GM10847 (cell line): Measurements from ENCODE around the gene ICE2.

Experiments used
- POLR2A ChIP-seq: IDR thresholded peaks from 2 replicates; pipeline ENCODE4 v1.6.1; 2011; ENCODE audit not compliant: insufficient read length; ENCODE audit errors: extremely low read depth

The ICE2 gene

DNA sequence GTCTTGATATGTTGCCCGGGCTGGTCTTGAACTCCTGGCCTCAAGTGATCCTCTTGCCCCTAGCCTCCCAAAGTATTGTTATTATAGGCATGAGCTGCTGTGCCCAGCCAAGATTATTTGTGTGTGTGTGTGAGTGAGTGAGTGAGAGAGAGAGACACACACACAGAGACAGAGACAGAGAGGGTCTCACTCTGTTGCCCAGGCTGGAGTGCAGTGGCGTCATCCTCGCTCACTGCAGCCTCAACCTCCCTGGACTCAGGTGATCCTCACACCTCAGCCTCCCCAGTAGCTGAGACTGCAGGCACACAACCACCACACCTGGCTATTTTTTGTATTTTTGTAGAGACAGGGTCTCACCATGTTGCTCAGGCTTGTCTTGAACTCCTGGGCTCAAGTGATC lies 5.8 kb downstream of the ICE2 start:
- no peak for TF ChIP-seq POLR2A

DNA sequence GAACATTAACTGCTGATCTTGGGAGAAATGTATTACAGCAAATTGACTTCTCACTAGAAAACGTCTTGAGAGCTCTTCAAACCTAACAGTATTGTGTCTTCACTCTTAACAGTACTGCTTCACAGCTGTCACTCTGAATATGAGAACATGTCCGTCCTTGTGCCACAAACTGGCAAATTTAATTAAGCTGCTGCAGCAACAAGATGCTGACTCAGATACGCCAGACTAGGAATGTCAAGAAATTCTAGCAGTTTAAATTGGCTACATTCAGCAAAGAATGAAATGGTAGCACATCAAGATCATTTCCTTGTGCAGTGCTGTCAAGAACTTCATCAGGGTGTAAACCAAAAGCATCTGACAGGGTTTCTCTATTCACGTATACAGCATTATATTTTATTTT lies 7.6 kb downstream of the ICE2 start:
- no peak for TF ChIP-seq POLR2A

DNA sequence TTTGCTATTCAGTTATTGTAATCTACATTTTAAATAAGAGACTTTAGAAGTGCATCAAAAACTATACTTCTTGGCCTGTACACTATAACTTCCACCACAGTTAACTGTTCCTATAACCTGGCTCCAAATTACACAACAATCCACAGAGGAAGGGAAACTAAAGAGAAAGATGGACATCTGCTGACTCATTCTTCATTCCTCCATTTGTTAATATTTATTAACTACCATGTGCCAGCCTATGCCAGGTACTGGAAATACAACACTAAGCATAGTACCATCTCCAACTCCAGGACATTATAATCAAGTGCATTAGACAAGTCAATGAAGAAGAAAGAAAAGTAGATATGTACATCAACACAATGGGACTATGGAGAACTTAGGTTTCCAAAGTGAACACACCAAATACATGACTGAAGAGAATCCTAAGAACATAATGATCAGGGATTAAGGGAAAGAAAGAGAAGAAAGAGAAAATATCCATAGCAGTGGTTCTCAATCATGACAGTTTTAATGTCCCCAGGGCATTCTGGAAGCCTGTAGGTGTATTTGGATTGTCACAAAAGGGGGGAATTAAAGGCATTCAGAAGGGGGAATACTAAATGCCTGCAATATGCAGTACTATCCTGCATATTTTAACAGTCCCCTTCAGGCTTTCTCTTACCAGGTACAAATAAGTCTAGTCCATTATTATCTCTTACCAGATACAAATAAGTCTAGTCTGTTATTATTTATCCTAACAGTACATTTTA lies 8.9 kb downstream of the ICE2 start:
- no peak for TF ChIP-seq POLR2A

DNA sequence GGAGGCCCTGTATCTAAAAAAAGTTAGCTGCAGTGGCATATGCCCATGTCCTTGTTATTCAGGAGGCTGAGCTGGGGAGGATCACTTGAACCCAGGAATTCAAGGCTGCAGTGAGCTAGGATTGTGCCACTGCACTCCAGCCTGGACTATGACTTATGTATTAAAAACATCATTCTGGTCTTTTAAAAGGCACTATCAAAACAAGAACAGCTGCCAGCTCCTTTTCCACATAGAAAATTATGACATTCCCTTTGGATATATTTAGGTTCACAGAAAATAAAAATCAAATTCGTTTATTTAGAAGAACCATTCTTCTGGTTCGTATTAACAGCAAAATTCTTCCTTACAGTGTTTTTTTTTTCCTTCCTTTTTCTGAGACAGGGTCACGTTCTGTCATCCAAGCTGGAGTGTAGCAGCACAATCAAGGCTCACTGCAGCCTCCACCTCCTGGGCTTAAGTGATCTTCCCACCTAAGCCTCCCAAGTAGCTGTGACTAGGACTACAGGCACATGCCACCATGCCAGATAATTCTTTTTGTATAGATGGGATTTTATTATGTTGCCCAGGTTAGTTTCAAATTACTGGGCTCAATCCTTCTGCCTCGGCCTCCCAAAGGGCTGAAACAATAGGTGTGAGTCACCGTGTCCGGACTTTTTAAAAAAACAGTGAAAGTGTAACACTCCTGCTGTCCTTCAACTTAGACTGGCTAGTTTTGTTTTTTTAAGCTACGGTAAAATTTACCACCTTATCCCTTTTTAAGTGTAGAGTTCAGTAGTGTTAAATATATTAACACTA lies 13.9 kb downstream of the ICE2 start:
- no peak for TF ChIP-seq POLR2A

DNA sequence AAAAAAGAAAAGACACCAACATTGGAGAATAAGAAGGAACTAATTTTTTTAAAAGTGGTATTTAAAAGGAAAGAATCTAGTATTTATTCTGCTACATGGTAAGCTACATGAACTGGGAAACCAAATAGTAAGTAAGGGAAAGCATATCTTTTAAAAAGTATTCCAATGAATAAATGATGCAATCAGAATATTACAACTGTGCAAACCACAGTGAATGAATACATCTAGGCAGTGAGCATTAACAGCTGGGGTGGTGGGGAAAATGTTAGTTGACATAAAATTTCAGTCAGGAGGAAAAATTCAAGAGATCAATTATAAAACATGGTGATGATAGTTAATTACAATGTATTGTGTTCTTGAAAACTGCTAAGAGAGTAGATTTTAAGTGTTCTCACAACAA lies 16.9 kb downstream of the ICE2 start:
- no peak for TF ChIP-seq POLR2A

DNA sequence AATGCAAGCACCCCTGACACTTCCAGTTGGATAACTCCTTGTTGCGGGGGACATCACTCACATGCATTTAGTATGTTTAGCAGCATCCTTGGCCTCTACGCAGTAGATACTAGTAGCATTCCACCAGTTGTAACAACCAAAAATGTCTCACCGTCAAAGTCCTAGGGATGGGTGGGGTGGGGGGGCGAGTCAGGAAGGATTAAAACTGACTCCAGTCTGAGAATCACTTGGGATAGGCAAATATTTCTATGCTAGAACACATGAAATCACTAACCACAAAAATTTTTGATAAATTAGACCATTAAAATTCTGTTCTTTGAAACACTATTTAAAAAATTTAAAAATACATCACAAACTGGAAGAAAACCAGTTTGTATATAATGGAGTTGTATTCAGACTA lies 18.0 kb downstream of the ICE2 start:
- TF ChIP-seq POLR2A: no peak

DNA sequence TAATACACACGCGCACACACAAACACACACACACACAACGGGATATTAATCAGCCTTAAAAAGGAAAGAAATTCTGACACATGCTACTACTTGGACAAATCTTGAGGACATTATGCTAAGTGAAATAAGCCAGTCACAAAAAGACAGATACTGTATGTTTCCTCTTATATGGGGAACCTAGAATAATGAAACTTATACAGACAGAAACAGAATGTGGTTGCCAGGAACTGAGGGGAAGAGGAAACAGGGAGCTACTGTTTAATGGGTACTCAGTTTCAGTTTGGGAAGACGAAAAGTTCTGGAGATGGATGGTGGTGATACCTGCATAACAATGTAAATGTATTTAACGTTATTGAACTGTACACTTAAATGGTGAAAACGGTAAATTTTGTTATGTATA lies 20.2 kb downstream of the ICE2 start:
- no peak for TF ChIP-seq POLR2A

DNA sequence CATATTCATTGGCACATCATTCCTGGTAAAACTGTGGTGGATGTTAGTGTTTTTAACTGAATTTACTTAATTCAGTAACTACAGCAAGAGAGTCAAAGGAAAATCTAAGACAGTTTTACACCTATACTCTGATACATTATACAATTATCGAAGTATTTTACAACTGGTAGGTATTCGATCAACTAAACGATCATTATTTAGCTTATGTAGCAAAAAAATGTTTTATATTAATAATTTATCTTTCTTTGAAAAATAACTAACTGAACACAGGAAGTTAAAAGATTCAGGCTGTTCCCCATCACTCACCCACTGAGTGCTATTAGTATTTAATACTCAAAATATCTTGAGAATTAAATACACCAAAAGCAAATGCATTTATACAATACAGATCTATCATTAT lies 21.0 kb downstream of the ICE2 start:
- no peak for TF ChIP-seq POLR2A

DNA sequence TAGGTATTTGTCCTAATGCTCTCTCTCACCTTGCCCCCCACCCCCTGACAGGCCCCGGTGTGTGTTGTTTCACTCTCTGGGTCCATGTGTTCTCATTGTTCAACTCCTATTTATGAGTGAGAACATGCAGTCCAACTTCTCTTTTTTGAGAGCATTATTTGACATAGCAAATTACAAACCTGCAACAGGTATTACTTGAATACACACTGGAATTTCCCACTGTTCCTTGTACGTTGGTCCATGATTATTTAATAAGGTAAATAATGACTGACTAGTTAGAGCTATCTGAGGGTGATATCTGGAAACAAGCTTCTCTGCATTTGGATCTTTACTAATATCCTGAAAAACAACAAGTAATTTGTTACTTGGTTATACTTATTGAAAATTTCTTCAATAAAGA lies 24.1 kb downstream of the ICE2 start:
- TF ChIP-seq POLR2A: no peak

DNA sequence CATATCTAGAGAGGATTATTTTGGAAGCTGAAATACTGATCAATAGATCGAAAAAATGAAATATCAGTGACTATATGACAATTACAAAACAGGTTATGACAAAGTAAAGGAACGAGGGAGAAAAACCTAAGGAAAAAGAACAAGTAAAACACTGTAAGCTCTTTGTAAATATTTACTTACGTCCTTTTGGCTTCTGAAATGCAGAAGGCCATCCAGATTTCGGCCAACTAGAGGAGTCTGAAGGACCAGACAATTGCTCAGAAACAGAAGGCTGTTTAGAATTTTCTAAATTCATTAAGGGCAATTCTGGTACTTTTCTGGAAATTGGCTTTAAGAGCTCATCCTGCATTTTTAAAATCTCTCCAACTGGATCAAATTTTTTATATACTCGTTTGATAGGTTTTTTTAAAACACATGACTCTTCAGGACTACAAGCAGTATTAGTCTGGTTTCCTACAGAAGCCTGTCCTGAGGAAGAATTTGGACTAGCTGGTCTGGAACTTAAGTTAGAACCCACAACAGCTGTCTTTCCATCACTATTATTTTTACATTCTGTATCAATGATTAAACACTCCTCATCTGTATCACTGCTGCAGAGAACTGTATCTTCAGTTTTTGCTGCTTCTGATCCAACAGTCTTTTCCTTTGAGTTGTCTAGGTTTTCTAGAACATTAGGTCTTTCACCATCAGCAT lies 30.1 kb downstream of the ICE2 start:
- TF ChIP-seq POLR2A: no peak

DNA sequence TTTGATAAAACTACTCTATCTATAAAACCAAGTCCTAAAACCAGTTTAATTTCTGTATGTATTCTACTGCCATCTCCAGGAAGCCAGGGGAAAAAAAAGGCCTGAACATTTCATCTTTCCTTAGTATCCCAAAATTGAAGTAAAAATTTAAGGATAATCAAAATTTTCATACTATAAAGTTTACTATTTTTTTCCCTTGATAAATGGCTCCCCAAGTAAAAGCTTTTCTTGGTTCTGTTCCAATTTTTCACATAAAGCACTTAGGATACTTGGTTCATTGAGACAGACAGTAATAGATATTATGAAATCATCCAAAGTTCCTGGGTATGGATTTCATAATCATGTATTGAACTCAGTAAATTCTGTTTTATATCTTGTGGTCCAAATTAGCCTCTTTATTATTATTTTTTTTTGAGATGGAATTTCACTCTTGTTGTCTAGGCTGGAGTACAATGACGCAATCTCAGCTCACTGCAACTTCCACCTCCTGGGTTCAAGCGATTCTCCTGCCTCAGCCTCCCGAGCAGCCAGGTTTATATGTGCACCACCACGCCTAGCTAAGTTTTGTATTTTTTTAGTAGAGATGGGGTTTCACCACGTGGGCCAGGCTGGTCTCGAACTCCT lies 34.5 kb downstream of the ICE2 start:
- no peak for TF ChIP-seq POLR2A

DNA sequence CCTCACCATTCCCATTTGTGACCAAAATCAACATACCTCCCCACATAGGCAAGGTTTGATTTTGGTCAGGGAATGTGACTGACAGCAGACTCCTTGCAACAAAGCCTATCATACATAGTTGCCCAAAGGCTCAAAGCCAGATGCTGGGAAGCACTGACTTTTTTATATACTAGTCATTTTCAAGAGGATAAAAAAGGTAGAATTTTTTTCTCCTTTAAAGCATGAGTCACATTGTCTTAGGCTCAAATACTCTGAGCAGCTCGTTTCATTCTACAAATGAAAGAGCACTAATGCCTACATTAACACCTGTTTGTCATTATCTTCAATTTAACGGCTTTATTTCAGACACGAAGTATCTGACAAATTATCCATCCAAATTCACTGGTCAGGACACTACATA lies 36.2 kb downstream of the ICE2 start:
- TF ChIP-seq POLR2A: no peak

DNA sequence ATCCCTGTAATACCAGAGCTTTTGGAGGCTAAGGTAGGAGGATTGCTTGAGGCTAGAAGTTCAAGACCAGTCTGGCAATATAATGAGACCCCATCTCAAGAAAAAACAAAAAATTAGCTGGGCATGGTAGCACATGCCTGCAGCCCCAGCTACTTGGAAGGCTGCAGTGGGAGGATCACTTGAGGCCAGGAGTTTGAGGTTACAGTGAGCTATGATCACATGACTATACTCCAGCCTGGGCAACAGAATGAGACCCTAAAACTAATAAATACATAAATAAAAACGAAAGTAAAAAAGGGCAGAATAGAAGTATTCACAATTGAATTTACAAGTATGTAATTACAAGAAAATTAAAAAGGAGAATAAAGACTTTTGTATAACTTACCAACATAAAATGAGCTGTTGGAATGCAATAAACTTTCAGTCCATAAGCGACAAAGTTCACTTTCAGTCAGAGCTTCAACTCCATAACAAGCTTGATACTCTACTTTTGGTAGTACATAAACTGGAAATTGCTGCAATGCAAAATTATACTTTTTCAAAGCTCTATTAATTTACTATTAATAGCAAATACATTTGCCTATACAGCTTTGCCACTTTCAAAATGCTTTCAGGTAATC lies 36.8 kb downstream of the ICE2 start:
- no peak for TF ChIP-seq POLR2A

DNA sequence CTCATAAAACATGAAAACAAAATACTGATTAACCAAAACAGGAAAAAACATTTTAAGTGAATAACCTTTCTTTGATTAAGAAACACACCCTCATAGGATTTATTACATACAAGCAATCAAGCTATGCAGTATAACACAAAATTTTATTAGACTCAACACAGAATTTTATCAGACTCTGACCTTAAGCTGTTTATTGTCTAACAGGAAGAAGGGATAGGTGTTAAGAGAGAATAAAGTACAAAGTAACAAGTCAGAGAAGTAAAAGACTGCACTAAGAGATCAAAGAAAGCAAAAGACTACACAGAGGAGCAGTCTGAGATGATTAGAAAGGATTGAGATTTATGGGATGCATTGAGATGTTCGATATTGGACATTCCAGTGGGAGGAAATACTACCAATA lies 37.6 kb downstream of the ICE2 start:
- TF ChIP-seq POLR2A: no peak

DNA sequence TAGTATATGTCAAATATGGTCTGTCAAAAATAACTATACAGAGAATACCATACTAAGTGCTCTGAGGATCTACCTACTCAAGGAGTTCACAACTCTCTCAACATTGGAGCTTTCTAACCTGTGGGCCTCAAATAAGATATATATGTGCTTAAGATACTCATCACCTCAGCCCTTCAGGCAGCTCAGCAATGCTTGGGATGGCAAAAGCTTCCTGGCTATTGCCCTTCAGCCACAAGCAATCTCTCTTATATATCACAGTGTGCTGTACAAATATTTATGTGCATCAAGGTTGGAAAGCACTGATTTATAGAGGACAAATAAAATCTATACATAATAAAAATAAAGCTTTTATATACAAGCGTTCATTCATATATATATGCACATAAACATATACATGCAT lies 40.3 kb downstream of the ICE2 start:
- TF ChIP-seq POLR2A: no peak

DNA sequence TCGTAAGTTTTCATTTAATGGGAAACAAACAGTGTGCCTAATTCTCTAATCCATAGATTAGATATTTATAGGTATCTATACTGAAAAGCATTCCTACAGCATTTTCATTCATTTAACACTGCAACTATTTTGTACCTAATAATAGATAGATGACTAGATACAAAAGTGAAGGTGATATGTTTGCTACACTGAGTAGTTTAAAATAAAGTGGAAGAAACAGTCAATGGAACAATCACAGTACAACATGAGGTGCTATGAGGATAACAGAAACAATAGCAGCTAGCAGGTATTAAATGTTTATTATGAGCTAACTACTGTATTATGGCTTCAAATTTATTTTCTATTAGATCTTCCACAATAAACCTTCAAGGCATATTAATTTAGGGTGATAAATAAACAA lies 50.0 kb downstream of the ICE2 start:
- no peak for TF ChIP-seq POLR2A
